RPMI7951 (cell line): ENCODE results near the gene NFIB. TPM values are rescaled to one million over a fixed set of nuclear protein-coding genes. Genes with fewer than 3 reads are reported as not detected.

Source experiments
- DNase-seq: peaks from one replicate; pipeline ENCODE4 v3.0.0-alpha.2; 2012; ENCODE audit warnings: low read depth
- total RNA-seq: library from RNA; depleted of rRNA; stranded (reverse); fragments of >200 nt; shearing (Covaris generic); gene quantifications from 2 replicates; pipeline ENCODE4 v1.2.3, GENCODE V29; 2014

The NFIB gene
- total RNA-seq, 1 experiment from 2014 or later: 9.1 TPM

DNA sequence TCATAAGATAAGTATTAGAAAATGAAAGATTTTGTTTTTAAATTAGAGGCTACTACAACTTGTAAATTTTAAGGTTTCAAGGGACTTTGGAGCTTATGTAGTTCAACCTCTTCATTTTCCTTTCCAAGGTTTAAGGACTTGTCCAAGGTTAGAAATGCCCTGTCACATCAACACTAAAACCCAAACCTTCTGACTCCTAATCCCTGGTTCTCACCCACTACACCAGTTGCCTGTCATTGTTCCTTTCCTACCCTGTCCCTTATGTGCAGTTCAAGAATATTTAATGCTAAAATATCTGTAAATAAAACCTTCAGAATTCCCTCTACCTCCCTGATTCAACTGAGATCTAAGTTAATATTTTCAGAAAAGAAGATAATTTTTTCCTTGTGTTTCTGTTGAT lies 206.4 kb downstream of the NFIB start:
- no peak for DNase-seq

- no peak for DNase-seq
These were observed 207.2 kb downstream of the NFIB start for GRCh38 chr9:14106699-14107098.

DNA sequence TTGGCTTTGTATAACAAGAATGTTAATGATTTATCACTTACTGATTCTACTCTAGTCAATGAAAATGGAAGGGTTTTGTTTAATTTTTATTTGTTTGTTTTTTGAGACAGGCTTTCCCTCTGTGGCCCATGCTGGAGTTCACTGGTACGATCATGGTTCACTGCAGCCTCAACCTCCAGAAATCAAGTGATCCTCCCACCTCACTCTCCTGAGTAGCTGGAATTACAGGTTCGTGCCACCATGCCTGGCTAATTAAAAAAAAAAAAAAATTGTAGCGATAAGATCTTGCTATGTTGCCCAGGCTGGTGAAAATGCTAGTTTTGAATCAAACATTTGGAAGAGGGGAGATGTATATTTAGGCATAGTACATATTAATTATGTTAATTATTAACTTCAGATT lies 209.4 kb downstream of the NFIB start:
- no peak for DNase-seq

- no peak for DNase-seq
These were observed 210.8 kb downstream of the NFIB start for GRCh38 chr9:14103115-14103514.

DNA sequence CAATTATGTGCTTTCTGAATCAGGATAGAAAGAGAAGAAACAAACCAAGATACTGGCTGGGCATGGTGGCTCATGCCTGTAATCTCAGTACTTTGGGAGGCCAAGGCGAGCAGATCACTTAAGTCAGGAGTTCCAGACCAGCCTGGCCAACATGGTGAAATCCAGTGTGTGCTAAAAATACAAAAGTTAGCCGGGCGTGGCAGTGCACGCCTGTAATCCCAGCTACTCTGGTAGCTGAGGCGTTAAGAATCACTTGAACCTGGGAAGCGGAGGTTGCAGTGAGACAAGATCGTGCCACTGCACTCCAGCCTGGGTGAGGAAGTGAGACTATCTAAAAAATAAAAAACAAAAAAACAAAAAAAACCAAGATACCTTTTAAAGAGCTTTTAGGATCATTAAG lies 214.2 kb downstream of the NFIB start:
- no peak for DNase-seq

GRCh38 chr9:14098486-14099180 lies 215.3 kb downstream of the NFIB start:
- DNase-seq: no peak

DNA sequence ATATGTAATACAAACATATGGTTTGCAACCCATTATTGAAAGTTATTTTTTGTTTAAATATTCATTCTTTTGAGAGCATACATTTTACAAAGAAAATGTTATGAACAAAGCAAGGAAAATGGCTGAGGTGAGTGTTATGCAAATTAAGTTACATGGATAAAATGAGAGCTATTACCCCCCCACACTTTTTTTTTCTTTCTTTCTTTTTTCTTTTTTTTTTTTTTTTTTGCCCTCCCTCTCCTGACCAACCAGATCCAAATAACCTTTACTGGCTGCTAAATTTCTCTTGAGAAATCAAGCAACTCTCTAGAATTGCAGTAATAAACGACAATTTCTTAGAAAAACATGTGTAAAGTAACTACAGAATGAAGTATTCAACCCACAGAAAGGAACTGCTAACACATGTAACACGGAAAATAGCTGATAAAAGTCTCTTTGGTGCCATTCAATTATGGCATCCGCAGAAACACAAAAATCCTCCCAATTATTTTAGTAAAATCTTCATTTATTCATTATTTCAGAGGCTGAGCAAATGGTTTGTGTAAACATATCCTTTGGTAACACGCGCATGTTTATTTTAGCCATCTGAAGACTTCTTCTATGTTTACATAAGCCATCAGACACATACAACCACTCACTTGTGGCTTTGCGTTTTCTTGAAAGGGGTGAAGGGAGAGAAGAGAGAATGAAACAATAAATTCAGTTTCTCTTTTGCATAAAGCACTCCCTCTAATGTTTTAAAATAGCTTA lies 216.1 kb downstream of the NFIB start:
- peak; percentile 6 for DNase-seq

DNA sequence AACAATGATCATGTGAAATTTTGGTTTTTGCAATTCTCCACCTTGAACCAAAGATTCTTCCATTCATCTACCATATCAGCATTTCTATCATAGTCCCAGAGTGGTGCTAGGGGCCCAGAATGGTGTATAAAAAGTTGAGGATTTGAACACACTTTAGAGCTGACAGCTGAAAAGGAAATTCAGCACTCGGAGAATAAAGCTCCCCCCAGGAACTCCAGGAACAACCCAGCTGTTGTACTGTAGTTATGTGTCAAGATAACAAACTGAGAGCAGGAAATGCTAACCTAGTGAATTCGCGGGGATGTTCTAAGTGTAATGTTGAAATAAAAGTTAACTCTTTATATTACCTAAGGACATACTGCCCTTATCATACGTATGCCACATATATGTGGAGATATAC lies 216.7 kb downstream of the NFIB start:
- peak; percentile 28 for DNase-seq

GRCh38 chr9:14096258-14096922 lies 217.6 kb downstream of the NFIB start:
- DNase-seq: peak; percentile 63

GRCh38 chr9:14095277-14095676 lies 218.7 kb downstream of the NFIB start:
- no peak for DNase-seq

- no peak for DNase-seq
These were observed 219.4 kb downstream of the NFIB start for GRCh38 chr9:14094491-14094890.

DNA sequence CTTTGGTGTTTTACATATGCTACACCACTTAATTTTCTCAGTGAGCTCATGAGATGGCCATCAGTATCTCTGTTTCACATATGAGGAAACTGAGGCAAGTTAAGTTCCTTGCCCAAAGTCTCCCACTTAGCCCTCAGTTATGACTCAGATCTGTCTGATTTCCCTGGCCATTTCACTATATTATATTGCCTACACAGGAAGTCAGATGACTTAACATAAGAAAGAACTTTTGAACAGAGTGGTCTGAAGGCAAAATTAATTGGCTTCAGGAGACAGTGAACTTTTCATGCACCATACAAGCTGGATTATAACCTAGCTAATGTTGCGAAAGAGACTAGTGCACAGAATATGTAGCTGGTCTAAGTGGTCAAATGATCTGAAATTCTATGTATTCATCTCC lies 221.6 kb downstream of the NFIB start:
- no peak for DNase-seq

GRCh38 chr9:14089051-14089803 lies 224.7 kb downstream of the NFIB start:
- DNase-seq: no peak

DNA sequence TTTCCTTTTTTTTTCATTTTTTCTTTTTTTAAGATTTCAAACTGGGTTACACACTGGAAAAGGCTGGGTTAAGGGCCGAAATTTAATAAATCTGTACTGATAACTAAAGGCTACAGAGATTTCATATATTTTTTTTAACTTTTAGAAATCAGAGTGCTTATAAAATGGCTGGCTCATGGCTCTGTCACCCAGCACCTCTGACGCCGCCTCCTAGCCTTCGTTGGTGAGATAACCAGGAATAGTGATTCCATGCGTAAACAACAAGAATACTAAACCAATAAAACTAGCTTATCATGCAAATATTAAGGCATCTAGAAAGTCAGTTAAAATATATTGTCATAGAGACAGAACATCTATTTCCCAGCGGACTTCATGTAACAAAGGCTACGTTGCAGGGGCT lies 226.4 kb downstream of the NFIB start:
- DNase-seq: no peak

GRCh38 chr9:14086495-14086894 lies 227.4 kb downstream of the NFIB start:
- DNase-seq: no peak

DNA sequence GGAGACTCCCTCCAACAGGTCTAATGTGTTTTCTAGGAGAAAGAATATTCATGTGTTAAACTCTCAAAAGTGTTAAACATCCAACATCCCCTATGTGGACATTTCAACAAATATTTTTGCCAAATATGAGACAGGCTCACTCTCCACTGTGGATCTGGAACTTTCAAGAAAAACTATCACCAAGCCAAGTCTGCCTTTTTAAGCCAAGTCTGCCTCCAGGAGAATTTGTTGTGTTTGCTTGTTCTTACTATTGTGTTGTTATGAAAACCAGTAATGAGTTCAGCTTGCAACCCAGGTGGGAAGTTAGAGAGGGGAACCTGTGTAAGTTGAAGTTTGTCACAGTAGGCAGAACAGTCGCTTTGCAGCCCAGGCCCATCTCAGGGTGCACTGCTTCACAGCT lies 228.1 kb downstream of the NFIB start:
- no peak for DNase-seq

DNA sequence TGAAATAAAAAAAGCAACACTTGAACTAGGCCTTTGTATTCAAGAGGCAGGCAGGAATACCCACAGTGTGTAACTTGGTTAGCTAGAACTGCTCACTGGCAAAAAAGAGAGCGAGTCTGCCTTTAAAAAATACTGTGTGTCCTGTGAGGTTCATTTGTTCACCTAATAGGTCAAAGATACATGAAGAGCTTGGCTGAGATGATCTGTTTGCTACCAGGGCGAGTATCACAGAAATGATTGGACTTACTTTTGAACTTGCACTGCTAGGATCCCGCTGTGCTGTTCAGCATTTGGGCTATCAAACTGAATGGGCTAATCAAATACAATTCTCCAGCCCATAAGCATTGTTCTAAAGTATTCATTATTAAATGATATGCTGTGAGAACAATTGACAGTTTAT lies 229.1 kb downstream of the NFIB start:
- no peak for DNase-seq

GRCh38 chr9:14083366-14083765 lies 230.6 kb downstream of the NFIB start:
- no peak for DNase-seq

DNA sequence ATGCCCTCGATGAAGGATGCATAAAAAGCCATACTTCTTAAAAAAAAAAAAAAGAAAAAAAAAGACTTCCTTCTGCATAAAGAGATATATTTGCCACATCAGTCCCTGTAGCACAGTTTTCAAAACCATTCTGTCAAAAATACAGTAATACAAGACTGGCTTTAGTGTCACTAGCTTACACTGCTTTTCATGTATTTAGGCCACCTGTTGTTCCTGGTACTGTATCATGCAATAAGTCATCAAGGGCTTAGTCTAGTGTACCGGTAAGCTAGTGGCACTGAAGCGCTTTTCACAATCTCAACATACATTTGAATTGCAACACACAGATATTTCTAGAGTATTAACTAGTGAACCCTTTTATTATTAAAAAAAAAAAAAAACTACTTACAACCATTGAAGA lies 231.2 kb downstream of the NFIB start:
- DNase-seq: no peak

GRCh38 chr9:14081745-14082144 lies 232.2 kb downstream of the NFIB start:
- DNase-seq: no peak

DNA sequence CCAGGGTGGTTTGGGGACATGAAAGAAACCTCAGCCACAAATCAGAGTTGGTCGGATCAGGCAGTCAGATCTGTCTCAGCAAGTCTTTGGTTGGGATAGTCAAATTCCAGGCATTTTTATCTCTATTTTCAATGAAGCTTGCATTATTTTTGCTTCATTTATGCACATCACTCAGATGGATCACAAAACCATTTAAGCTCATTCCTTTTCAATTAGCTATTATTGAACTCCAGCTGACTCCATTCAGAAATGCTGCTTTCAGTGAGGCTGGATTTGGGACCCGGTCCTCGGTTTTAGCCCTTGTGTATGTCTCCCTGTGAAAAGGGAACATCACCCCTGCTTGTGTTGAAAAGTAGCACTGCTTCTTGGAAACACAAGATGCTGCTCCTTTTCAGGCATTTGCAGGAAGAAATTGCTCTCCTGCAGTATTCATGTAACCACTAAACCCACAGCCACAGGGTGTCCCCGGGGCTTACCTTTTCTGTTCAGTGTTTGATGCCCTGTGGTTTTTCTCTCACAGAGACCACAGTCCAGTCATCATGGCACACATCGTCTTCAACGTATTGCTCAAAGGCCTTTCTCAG lies 232.9 kb downstream of the NFIB start:
- peak; percentile 82 for DNase-seq

GRCh38 chr9:14079440-14079839 lies 234.5 kb downstream of the NFIB start:
- no peak for DNase-seq
